Measurements from ENCODE around the gene GSE1.

GRCh38 chr16:85629326-85629725 is 16.2 kb downstream of the GSE1 start:
- TF ChIP-seq CTCF (IDR thresholded peaks at IDR 0.05) (no peak), POLR2A (IDR thresholded peaks at IDR 0.05) (no peak)

Data from testis (tissue), 2 donors.